Fibroblast of mammary gland (primary cell): ENCODE measurements around the gene SYNE2.
A peak's percentile ranks its signal among the peaks of the same experiment; 100 is the strongest.

Experiments used
- DNase-seq: peaks from one replicate; pipeline ENCODE4 v3.0.0-alpha.2; 2010; ENCODE audit warnings: low read depth
- H3K4me3 ChIP-seq: 2 replicates; pipeline ENCODE4 v1.5.1; 2011; ENCODE audit warnings: low read depth, mild to moderate bottlenecking, low read length, moderate library complexity; ENCODE audit not compliant: control insufficient read depth
- CTCF ChIP-seq: conservative IDR thresholded peaks from 2 replicates; pipeline ENCODE4 v1.5.1; 2011; ENCODE audit warnings: low read depth, low read length, inconsistent platforms; ENCODE audit not compliant: control insufficient read depth, insufficient read depth

SYNE2 gene

DNA sequence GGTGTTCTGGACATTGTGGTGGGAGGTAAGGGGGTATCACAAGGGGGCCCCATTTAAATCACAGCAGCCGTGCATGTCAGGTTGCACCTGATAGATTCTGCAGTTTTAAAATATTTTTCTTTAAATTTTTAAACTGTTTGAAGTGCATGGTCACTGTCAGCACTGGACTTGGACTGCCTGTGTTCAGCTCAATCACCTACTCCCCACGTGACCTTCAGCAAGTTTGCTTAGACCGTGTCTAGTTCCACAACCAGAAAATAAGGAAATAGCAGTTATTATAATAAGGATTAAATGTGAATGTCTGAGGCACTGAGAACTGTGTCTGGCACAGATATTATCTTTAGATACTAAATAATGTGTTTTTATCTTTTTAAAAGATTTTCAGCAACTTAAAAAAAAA is 376.7 kb downstream of the SYNE2 start:
- DNase-seq, result no peak
- TF ChIP-seq CTCF, result no peak
- no peak overlapping the region for H3K4me3 ChIP-seq

GRCh38 chr14:64232095-64232838 is 379.5 kb downstream of the SYNE2 start:
- peak; percentile 96 for DNase-seq
- no peak for TF ChIP-seq CTCF
- no peak overlapping the region for H3K4me3 ChIP-seq

- no peak for TF ChIP-seq CTCF
- no peak for DNase-seq
- no peak overlapping the region for H3K4me3 ChIP-seq
Measured at GRCh38 chr14:64232944-64233343, 380.1 kb downstream of the SYNE2 start.

GRCh38 chr14:64233531-64234190 is 380.9 kb downstream of the SYNE2 start:
- H3K4me3 ChIP-seq, result no peak overlapping the region
- no peak for TF ChIP-seq CTCF
- DNase-seq, result no peak

DNA sequence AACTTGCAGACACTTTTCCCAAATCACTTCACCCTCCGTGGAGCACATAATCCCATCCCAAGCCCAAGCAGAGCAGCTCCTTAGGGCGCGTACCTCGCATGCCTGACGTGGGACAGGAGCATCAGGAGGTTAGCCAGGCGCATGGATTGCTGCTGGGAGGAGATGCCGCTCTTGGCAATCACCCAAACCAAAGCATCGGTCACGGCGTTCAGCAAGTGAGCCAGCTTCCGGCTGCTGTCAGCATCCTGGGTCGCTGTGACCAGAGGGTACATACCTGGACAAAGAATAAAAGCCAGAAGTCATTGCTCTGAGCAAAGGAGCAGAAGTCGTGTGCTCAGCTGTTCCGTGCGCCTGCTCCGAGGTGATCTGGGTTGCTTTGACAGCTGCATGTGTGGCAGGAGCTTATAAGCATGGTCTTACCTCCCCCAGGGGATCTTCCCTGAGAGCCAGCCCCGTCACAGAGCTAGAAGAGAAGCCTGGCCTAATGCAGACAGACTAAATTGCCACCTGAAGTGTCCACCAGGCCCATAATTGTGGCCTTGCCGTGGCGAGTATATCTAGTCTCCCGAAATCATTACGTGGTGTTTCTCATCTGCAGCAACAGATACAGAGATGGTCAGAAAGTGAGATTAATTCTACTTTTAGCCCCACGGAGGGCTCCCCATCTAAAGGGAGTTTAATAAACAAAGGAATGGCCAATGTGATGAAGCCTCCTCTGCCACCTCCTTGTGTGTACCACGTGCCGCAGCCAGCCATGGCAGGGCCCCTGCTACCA is 382.3 kb downstream of the SYNE2 start:
- DNase-seq, result peak; percentile 57
- TF ChIP-seq CTCF, result no peak
- no peak overlapping the region for H3K4me3 ChIP-seq

GRCh38 chr14:64235652-64236640 is 383.1 kb downstream of the SYNE2 start:
- no peak for TF ChIP-seq CTCF
- no peak for DNase-seq

More at GRCh38 chr14:64235652-64236640, 383.1 kb downstream of the SYNE2 start:
- no peak overlapping the region for H3K4me3 ChIP-seq
